GM18867 (cell line): Measurements from ENCODE around the gene ALX4.

ENCODE experiments used
- ATAC-seq: cut with Tn5 transposase; IDR thresholded peaks from one replicate; pipeline ENCODE4 v1.9.1; 2021; ENCODE audit warnings: mild to moderate bottlenecking, moderate library complexity; ENCODE audit not compliant: unreplicated experiment

ALX4 gene

GRCh38 chr11:44268614-44269080, 41.3 kb downstream of the ALX4 start:
- no peak for ATAC-seq

- ATAC-seq: no peak
Observed at GRCh38 chr11:44267750-44268613, 42.0 kb downstream of the ALX4 start.

- no peak for ATAC-seq
Observed at GRCh38 chr11:44267006-44267749, 42.8 kb downstream of the ALX4 start.

- ATAC-seq: no peak
Observed at GRCh38 chr11:44266056-44266780, 43.7 kb downstream of the ALX4 start.

- no peak for ATAC-seq
Observed at GRCh38 chr11:44264761-44265160, 45.2 kb downstream of the ALX4 start.

- ATAC-seq: no peak
Observed at GRCh38 chr11:44264438-44264749, 45.5 kb downstream of the ALX4 start.

- no peak for ATAC-seq
Observed at GRCh38 chr11:44263738-44264437, 46.1 kb downstream of the ALX4 start.

GRCh38 chr11:44261800-44262591, 47.9 kb downstream of the ALX4 start:
- ATAC-seq: no peak

- no peak for ATAC-seq
Observed at GRCh38 chr11:44260081-44260480, 49.9 kb downstream of the ALX4 start.

GRCh38 chr11:44258839-44259420, 51.0 kb downstream of the ALX4 start:
- ATAC-seq: no peak

- no peak for ATAC-seq
Observed at GRCh38 chr11:44258190-44258489, 51.8 kb downstream of the ALX4 start.

- no peak for ATAC-seq
Observed at GRCh38 chr11:44257338-44258189, 52.4 kb downstream of the ALX4 start.

- ATAC-seq: no peak
Observed at GRCh38 chr11:44256673-44257291, 53.2 kb downstream of the ALX4 start.

- no peak for ATAC-seq
Observed at GRCh38 chr11:44255406-44256071, 54.4 kb downstream of the ALX4 start.

- no peak for ATAC-seq
Observed at GRCh38 chr11:44252999-44253602, 56.8 kb downstream of the ALX4 start.

GRCh38 chr11:44250421-44250820, 59.5 kb downstream of the ALX4 start:
- ATAC-seq: no peak

GRCh38 chr11:44248109-44248508, 61.8 kb downstream of the ALX4 start:
- no peak for ATAC-seq

- ATAC-seq: no peak
Observed at GRCh38 chr11:44247508-44247907, 62.4 kb downstream of the ALX4 start.
